HG03039 (cell line): ENCODE data around the gene TRIM59.
A peak's percentile ranks its signal among the peaks of the same experiment; 100 is the strongest.
"Not testable (repeated sequence)": the region's sequence is repeated elsewhere in the genome, so short reads cannot be mapped to it uniquely, and the experiment has no call there.

ENCODE experiments used
- ATAC-seq: cut with Tn5 transposase; IDR thresholded peaks from one replicate; pipeline ENCODE4 v1.9.1; 2021; ENCODE audit warnings: mild to moderate bottlenecking, moderate library complexity; ENCODE audit not compliant: unreplicated experiment

TRIM59 gene

DNA sequence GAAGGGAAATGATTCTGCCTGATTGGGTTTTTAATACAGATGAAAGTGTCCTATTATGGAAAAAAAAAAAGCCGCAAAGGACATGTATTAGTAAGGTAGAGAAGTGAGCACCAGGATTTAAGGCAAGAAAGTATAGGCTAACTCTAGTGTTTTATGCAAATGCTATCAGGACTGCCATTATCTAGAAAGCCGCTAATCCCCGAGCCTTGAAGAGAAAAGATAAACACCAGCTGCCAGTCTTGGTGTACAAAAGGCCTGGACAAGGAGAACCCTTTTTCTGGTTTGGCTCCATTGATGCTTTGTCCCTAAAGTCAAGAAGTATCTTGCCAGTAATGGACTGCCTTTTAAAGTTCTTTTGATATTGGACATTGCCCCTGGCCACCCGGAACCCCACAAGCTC, 8.6 kb upstream of the TRIM59 start:
- no peak for ATAC-seq

DNA sequence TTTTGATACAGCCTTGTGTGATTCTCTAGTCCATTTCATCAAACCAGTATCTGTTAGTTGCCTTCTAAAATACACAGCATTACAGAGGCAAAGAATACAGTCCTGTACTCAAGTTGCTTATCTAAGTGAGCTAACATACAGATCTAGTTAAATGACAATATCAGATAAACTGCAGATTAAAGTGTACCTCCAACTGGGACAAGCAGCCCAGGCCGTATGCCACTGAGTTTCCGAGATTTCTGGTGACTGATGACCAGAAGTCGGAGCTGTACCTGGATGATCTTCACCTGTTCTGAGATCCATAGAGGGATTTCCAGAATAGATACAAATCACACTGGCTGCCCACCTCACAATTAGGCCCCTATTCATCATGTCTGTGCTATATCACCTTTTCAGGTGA, 6.3 kb upstream of the TRIM59 start:
- no peak for ATAC-seq

- ATAC-seq: no peak
Measured at GRCh38 chr3:160454995-160455394, 5.4 kb upstream of the TRIM59 start.

DNA sequence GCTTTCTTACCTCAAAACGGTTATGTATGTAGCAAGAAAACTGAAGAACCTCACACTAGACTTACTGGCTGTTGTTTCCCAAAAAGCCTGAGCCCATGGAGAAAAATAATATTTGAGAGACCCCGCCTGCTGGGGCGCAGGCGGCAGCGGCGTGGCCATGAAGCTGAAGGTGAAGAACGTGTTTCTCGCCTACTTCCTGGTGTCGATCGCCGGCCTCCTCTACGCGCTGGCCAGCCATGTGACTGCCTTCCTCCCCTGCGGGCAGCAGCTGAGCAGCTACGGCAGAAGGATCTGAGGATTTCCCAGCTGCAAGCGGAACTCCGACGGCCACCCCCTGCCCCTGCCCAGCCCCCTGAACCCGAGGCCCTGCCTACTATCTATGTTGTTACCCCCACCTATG, 2.7 kb upstream of the TRIM59 start:
- ATAC-seq: not testable (repeated sequence)

DNA sequence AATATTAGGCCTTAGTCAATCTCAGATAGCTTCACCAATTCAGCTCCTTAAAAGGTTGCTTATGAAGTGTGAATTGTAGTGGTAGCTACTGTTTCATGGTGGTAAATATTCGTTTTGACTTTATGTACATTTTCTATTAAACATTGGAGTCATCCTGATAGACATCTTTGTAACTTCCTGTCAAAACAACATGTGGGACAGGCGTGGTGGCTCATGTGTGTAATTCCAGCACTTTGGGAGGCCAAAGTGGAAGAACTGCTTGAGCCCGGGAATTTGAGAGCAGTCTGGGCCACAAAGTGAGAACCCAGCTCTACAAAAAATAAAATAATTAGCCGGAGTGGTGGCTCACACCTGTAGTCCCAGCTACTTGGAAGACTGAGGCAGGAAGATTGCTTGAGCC, 2.0 kb upstream of the TRIM59 start:
- ATAC-seq: no peak

DNA sequence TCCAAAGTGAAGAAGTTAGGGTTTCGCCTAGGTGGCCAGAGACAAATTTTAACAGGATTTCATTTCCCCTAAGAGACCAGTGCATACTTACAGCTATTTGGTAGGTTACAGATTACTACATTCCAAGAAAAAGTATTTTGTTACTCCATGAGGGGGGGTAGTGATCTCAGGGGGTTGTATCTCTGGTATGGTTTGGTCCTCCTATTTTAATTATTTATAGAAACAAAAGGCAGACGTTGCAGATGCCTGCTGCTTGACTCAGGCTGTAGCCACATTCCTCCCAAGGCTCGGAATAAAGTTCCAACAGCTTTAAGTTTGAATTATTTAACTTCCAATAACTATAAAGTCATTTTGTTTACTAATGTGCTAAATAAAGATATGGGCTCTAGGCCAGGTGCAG, 1.3 kb upstream of the TRIM59 start:
- no peak for ATAC-seq

DNA sequence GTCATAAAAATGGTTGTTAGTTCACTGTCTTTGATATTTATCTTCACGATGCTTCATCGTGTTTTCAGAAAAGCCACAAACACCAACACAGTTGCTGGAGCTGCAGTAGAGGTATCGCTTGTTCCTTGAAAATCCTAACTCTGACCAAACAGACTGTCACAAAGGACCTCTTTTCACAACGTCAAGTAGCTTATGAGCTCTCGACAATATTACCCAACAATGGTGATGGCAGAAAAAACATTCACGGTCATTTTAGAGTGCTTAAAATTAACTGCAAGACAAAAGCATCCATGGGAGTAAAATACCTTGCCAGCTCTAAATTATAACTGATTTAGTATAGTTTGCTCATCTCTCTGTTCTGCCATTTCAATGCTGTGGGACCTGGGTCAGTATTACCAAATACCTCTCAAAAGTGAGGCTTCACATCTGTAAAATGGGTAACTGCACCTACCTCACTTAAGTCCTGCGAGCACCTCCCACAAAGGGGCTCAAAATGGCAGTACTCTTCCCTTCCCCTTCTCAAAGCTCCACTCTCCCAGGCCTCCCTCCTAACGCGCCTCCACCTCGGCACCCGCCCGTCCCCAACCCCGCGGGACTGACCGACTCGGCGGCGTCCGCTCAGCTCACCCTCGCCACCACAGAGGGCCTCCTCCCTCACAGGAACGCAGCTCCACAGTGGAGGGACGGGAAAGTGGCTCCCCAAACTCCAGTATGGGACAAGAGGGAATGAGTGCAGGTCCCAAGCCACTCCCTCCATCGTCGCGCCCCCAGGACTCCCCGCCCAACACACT, 546 bp downstream of the TRIM59 start:
- ATAC-seq: peak; percentile 40

GRCh38 chr3:160447544-160447943, 2.0 kb downstream of the TRIM59 start:
- ATAC-seq: no peak

DNA sequence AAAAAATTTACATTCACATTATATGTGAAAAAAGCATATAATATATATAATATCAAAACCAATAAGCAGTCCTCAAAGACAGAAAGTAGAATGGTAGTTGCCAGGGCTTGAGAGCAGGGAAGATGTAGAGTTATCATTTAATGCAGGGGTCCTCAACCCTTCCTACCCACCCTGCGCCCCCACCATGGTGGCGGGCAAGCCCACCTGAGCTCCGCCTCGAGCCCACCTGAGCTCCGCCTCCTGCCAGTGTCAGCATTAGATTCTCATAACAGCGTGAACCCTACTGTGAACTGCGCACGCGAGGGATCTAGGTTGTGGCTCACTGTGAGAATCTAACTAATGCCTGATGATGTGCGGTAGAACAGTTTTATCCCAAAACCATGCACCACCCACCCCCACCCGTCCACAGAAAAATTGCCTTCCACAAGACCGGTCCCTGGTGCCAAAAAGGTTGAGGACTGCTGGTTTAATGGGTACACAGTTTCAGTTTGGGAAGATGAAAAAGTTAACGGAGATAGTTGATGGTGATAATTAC, 3.0 kb downstream of the TRIM59 start:
- ATAC-seq: no peak

- ATAC-seq: no peak
Measured at GRCh38 chr3:160445854-160446253, 3.7 kb downstream of the TRIM59 start.

- ATAC-seq: no peak
Measured at GRCh38 chr3:160444411-160444810, 5.2 kb downstream of the TRIM59 start.

- ATAC-seq: no peak
Measured at GRCh38 chr3:160440687-160441086, 8.9 kb downstream of the TRIM59 start.

GRCh38 chr3:160437083-160437455, 12.5 kb downstream of the TRIM59 start:
- no peak for ATAC-seq

DNA sequence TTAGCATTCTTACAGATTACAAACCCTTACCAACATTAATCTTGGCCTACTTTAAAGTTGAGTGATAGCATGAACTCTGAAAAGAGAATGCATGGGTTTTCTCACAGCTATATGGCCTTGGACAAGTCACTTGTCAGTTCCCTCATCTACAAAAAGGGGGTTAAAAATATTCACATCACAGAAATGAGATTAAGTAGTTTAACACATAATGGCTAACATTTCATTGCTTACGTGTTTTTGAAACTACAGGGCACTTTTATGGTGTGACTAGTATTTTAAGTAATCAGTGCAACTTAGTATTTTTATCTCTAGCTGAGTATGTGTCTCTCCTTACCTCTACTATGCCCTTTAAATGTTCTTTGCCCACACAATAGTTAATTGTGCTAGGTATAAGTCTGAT, 13.8 kb downstream of the TRIM59 start:
- no peak for ATAC-seq

DNA sequence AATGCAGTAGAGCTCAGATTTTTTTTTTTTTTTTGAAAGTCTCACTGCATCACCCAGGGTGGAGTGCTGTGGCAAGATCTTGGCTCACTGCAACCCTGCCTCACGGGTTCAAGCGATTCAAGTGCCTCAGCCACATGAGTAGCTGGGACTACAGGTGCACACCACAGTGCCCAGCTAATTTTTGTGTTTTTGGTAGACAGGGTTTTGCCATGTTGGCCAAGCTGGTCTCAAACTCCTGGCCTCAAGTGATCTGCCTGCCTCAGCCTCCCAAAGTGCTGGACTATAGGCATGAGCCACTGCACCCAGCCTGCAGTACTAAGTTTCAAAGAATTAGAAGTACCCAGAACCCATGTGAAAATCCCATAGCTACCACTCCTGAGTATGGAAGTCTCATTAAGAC, 14.5 kb downstream of the TRIM59 start:
- ATAC-seq: no peak

DNA sequence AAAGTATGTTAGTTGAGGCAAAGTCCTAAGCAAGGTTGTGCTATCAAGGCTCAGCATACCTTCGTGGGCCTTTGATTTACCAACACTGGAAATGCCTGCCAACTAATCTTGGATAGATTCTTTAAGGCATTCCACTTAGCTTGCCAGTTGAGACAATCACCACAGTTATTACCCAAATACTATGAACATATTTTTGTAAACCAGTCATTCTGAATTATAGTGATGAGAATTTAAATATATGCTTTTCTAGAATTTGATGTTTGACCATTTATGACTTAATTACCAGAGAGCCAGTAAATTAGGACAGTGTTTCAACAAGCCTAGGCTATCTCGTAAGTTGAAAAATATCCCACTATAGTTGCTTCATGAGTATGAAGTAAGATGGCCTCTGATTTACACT, 15.5 kb downstream of the TRIM59 start:
- no peak for ATAC-seq

GRCh38 chr3:160427832-160428424, 21.7 kb downstream of the TRIM59 start:
- ATAC-seq: no peak

DNA sequence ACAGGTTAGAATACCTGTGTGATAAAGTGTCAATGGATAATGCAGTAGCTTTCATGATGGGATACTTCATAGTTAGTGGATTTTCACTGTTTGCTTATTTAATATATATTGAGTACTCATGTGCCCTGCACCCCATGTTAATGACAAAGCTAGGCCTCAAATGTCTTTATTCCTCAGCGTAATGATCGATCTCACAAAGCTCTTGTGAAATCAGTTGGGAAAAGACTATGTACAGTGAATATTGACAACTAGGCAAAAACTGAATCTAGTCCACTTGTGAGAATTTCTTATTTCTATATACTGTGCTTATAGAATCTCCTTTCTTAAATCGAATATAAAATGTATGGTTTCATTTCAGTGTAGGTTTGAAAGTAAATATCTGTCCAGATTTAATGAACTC, 32.3 kb downstream of the TRIM59 start:
- no peak for ATAC-seq

DNA sequence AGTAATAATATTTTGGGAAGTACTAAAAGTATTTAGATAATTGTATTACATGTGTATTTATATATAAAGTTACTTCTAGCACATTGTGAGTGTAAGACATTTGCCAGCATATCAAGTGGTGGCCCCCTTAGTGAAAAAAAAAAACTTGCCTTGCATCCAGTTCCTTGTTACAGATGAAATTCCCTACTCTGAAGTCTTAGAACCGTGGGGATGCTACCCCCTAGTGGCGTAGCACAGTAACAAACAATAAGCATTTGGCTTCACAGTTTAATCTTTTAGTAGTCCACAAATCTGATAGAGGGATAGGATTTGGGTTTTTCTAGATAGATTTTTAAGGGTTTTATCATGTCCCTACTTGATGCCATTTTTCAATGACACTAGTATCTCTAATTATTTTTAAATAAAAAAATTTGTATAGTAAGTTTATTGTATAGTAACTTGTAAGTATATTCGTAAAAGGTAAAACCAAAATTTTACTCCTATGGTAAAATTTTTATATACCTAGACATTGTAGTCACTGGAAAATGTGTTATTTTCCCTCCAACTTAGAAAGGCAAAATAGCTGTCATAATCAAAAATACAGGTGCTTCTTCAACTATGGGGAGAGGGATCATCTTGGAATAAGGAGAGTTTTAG, 35.9 kb downstream of the TRIM59 start:
- no peak for ATAC-seq

DNA sequence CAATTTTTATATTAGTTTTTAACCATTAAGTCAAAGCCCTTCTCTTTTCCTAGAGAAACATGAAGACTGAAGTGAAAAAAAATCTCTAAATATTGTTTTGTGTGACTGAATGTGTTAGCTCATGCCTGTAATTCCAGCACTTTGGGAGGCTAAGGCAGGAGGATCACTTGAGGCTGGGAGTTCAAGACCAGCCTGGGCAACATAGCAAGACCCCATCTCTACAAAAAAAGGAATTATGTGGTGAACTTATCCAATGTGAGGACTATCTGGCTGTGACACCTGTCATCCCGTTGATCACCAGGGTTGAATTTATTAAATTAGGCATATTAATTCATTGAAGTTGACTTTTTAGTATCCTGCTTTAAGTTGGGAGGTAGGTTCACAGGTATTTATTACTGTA, 37.1 kb downstream of the TRIM59 start:
- no peak for ATAC-seq

GRCh38 chr3:160409812-160410610, 39.6 kb downstream of the TRIM59 start:
- ATAC-seq: no peak
